GM12878 (cell line): ENCODE results near the gene VPS13C. TPM values are rescaled to one million over a fixed set of nuclear protein-coding genes. Genes with fewer than 3 reads are reported as not detected.

Experiments
- ATAC-seq: fragments of 200-7000 bp; cut with Tn5 transposase; 3 replicates; pipeline ENCODE4 v1.9.1; 2020; ENCODE audit warnings: mild to moderate bottlenecking, moderate library complexity
- BruUV-seq: library from RNA; stranded (reverse); fragments of 400-500 nt; replicated peaks from 2 replicates; lab custom pipeline; 2021; lab: Mats Ljungman, UMichigan
- CTCF ChIA-PET: fragments of 300-600 bp; sonication (Branson Sonifier 250); formaldehyde crosslinking; extraction: SDS; loops from one replicate; lab custom pipeline; 2021; ENCODE audit warnings: inconsistent platforms; lab: Yijun Ruan, JAX
- POLR2A ChIA-PET: fragments of 350-600 bp; formaldehyde crosslinking; extraction: SDS; loops from one replicate; lab custom pipeline; 2021; ENCODE audit warnings: inconsistent platforms; lab: Charles Lee
- RAD21 ChIA-PET: fragments of 300-600 bp; sonication (Branson Sonifier 250); formaldehyde crosslinking; loops from one replicate; lab custom pipeline; 2023; ENCODE audit warnings: antibody characterized with exemption; ENCODE audit not compliant: unreplicated experiment; lab: Charles Lee
- SMC1A ChIA-PET: fragments of 300-600 bp; sonication (Branson Sonifier 250); formaldehyde crosslinking; loops from one replicate; lab custom pipeline; 2023; ENCODE audit not compliant: unreplicated experiment, uncharacterized antibody; lab: Charles Lee
- DNase-seq: peaks from one replicate; pipeline ENCODE4 v3.0.0-alpha.2; 2011; ENCODE audit warnings: low read depth, low spot score
- FAIRE-seq: peaks from 3 replicates; lab custom pipeline; 2011; peaks lifted over from hg19 to GRCh38; lab: Jason Lieb, UNC
- H2AFZ ChIP-seq: 2 replicates; pipeline ENCODE4 v1.6.0; 2011; ENCODE audit warnings: low read depth, low read length, control low read depth; ENCODE audit not compliant: control insufficient read depth
- H3K27ac ChIP-seq: 2 replicates; pipeline ENCODE4 v1.5.1; 2011; ENCODE audit warnings: control low read depth; ENCODE audit not compliant: control insufficient read depth, insufficient read depth
- H3K27me3 ChIP-seq, 2 experiments: replicated peaks in 1 of 2; 2 replicates each; pipeline versions ENCODE4 v1.6.0 to v1.6.1; 2011; ENCODE audit warnings: low read length in 1 of 2; ENCODE audit not compliant: control insufficient read depth in 2 of 2, insufficient read depth in 2 of 2
- H3K36me3 ChIP-seq, 2 experiments: 2 replicates each; pipeline ENCODE4 v1.5.1; 2011; ENCODE audit warnings: low read length in 1 of 2; ENCODE audit not compliant: control insufficient read depth in 2 of 2, insufficient read depth in 2 of 2
- H3K4me1 ChIP-seq: 2 replicates; pipeline ENCODE4 v1.6.1; 2011; ENCODE audit warnings: mild to moderate bottlenecking, low read length, moderate library complexity, mixed read lengths; ENCODE audit not compliant: control insufficient read depth, insufficient read depth
- H3K4me2 ChIP-seq: 2 replicates; pipeline ENCODE4 v1.6.0; 2011; ENCODE audit warnings: control low read depth; ENCODE audit not compliant: control insufficient read depth, insufficient read depth
- H3K4me3 ChIP-seq: fragments of 200-600 bp; sonication (generic); 2 replicates; pipeline ENCODE4 v1.5.1; 2016
- H3K79me2 ChIP-seq: 2 replicates; pipeline ENCODE4 v1.6.0; 2011; ENCODE audit warnings: low read length; ENCODE audit not compliant: control insufficient read depth, insufficient read depth
- H3K9ac ChIP-seq: 2 replicates; pipeline ENCODE4 v1.8.0; 2011; ENCODE audit warnings: low read length, control low read depth, mixed read lengths; ENCODE audit not compliant: control insufficient read depth, insufficient read depth
- H3K9me3 ChIP-seq: replicated peaks from 3 replicates; pipeline ENCODE4 v1.5.1; 2011; ENCODE audit warnings: mild to moderate bottlenecking, low read length; ENCODE audit not compliant: control insufficient read depth, insufficient read depth
- H4K20me1 ChIP-seq: 2 replicates; pipeline ENCODE4 v1.6.0; 2011; ENCODE audit not compliant: control insufficient read depth, insufficient read depth
- ATF7 ChIP-seq: fragments of 450-650 bp; IDR thresholded peaks from 2 replicates; pipeline ENCODE4 v1.6.1; 2016; ENCODE audit warnings: low read depth, mild to moderate bottlenecking
- IRF4 ChIP-seq: IDR thresholded peaks from 2 replicates; pipeline ENCODE4 v1.6.1; 2011; ENCODE audit warnings: low read depth, low read length
- YY1 ChIP-seq: IDR thresholded peaks from 2 replicates; pipeline ENCODE4 v1.6.1; 2011; ENCODE audit warnings: low read depth, mild to moderate bottlenecking, low read length
- ZNF274 ChIP-seq: IDR thresholded peaks from one replicate; pipeline ENCODE4 v1.8.0; 2011; ENCODE audit not compliant: insufficient read length, insufficient read depth
- WGBS: methylation state at CpG from one replicate; pipeline ENCODE4 v1.1.6; 2016; ENCODE audit warnings: low lambda C conversion rate; ENCODE audit not compliant: insufficient replicate concordance, insufficient coverage; ENCODE audit errors: missing lambda C conversion rate; 5-methylcytosine and 5-hydroxymethylcytosine counted together
- in situ Hi-C: fragments of 300-500 bp; cut with MboI; formaldehyde crosslinking; loops from 9 replicates; pipeline ENCODE4 v1.14.3; 2018; ENCODE audit warnings: mixed read lengths
- intact Hi-C: fragments of 100-400 bp; cut with micrococcal nuclease; formaldehyde crosslinking; loops from one replicate; pipeline ENCODE4 v1.14.2; 2022; ENCODE audit not compliant: unreplicated experiment
- polyA plus RNA-seq, 11 experiments: library from polyadenylated mRNA; depleted of rRNA in 4 of 11; unstranded in 6 of 11; stranded (reverse) in 5 of 11; fragments of >200 nt; fragmentation: Nextera tagmentation in 4 of 11; fragmentation: Illumina TruSeq in 1 of 11; extraction: Ambion mirVana in 4 of 11; extraction: Trizol in 1 of 11; gene quantifications; 1 replicate in 1 of 11; 2 replicates in 10 of 11; pipeline versions ENCODE4 v1.2.1 to v1.2.3, GENCODE V29; 2011 to 2016; ENCODE audit warnings: inconsistent platforms in 2 of 11, missing spikeins in 2 of 11, low read depth in 1 of 11
- total RNA-seq, 4 experiments: library from RNA; depleted of rRNA in 3 of 4; stranded (reverse); fragments of >200 nt in 3 of 4; fragmentation: Illumina TruSeq in 1 of 4; extraction: Trizol in 1 of 4; gene quantifications; 2 replicates each; pipeline versions ENCODE4 v1.2.1 to v1.2.3, GENCODE V29; 2013 to 2021
- TF ChIP-seq, protein P1 (sequence below): fragments of 450-650 bp; IDR thresholded peaks from 2 replicates; pipeline ENCODE4 v1.6.1; 2017; ENCODE audit warnings: antibody characterized with exemption, mild to moderate bottlenecking, moderate library complexity
- TF ChIP-seq, protein P2 (sequence below): fragments of 450-650 bp; IDR thresholded peaks from 2 replicates; pipeline ENCODE4 v1.6.1; 2017; ENCODE audit warnings: mild to moderate bottlenecking

VPS13C gene
- total and polyA plus RNA-seq, 10 of the 15 experiments (the other 5 are each of a cell fraction or from before 2014, with no cell fraction given) = 9.3 to 53.1 (median 31.8) TPM

DNA sequence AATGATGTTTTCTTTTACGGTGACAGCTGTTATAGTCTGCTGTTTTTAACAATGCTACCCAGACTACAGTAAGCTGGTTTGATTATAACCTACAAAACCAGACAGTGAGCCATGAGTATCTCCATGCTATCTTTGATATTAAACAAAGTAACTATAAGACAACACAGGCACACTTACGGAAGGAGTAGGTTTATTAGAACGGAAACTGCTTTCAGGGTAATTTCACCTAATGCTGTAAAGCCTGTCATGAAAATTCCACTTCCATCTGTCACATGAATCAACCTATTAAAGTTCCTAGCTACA is 33.0 kb downstream of the VPS13C start:
- DNase-seq (no peak), FAIRE-seq (no peak), ATAC-seq (peak; percentile 64; the same call in 2 of the 3 replicates)
- H3K9ac ChIP-seq = no peak overlapping the region
- no TSS peak for BruUV-seq
- peak overlapping the region; percentile 54; the same call in 1 of the 2 replicates for H3K27ac ChIP-seq
- peaks cover 21% of the 10 kb centered on the region; the same call in 1 of the 2 replicates for H3K4me1 ChIP-seq
- H2AFZ ChIP-seq = no peak overlapping the region
- in situ Hi-C loops = no loop called here
- peak overlapping the region; percentile 45; the same call in 1 of the 2 replicates for H3K4me2 ChIP-seq
- H3K27me3 ChIP-seq = no peaks in the 10 kb centered on the region
- no peaks in the 10 kb centered on the region for H3K9me3 ChIP-seq
- no peak for TF ChIP-seq ZNF274
- TF ChIP-seq, protein P1, sequence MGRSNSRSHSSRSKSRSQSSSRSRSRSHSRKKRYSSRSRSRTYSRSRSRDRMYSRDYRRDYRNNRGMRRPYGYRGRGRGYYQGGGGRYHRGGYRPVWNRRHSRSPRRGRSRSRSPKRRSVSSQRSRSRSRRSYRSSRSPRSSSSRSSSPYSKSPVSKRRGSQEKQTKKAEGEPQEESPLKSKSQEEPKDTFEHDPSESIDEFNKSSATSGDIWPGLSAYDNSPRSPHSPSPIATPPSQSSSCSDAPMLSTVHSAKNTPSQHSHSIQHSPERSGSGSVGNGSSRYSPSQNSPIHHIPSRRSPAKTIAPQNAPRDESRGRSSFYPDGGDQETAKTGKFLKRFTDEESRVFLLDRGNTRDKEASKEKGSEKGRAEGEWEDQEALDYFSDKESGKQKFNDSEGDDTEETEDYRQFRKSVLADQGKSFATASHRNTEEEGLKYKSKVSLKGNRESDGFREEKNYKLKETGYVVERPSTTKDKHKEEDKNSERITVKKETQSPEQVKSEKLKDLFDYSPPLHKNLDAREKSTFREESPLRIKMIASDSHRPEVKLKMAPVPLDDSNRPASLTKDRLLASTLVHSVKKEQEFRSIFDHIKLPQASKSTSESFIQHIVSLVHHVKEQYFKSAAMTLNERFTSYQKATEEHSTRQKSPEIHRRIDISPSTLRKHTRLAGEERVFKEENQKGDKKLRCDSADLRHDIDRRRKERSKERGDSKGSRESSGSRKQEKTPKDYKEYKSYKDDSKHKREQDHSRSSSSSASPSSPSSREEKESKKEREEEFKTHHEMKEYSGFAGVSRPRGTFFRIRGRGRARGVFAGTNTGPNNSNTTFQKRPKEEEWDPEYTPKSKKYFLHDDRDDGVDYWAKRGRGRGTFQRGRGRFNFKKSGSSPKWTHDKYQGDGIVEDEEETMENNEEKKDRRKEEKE = peak; percentile 31; the same call in 1 of the 2 replicates
- TF ChIP-seq IRF4 = no peak
- TF ChIP-seq, protein P2, sequence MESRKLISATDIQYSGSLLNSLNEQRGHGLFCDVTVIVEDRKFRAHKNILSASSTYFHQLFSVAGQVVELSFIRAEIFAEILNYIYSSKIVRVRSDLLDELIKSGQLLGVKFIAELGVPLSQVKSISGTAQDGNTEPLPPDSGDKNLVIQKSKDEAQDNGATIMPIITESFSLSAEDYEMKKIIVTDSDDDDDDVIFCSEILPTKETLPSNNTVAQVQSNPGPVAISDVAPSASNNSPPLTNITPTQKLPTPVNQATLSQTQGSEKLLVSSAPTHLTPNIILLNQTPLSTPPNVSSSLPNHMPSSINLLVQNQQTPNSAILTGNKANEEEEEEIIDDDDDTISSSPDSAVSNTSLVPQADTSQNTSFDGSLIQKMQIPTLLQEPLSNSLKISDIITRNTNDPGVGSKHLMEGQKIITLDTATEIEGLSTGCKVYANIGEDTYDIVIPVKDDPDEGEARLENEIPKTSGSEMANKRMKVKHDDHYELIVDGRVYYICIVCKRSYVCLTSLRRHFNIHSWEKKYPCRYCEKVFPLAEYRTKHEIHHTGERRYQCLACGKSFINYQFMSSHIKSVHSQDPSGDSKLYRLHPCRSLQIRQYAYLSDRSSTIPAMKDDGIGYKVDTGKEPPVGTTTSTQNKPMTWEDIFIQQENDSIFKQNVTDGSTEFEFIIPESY = no peak
- 0 out of 2 replicates have a peak, but pooled peaks have one; percentile 5 for TF ChIP-seq ATF7
- TF ChIP-seq YY1 = no peak
- TF ChIP-seq, all 136 proteins: peak for 2
- 33% methylated on average over 3 of the region's 3 CpGs for WGBS
- ChIA-PET SMC1A (interaction anchor here (0.7 to 3.4 kb wide), 9 partner anchors 12 to 54 kb away, joined by 3 to 20 read pairs (median 5); partner anchors contain the start of gene VPS13C), CTCF (interaction anchor here (0.7 to 2.0 kb wide), 7 partner anchors 8 to 52 kb away, joined by 3 to 13 read pairs (median 3); partner anchors contain the start of gene VPS13C), RAD21 (interaction anchor here (1.5 to 3.3 kb wide), 2 partner anchors 9 to 33 kb away, joined by 3 to 14 read pairs; partner anchors contain the start of gene VPS13C), POLR2A (interaction anchor here (0.6 to 1.3 kb wide), 2 partner anchors 31 to 39 kb away, joined by 4 read pairs; partner anchors contain the start of gene C2CD4A)
- Histone ChIP-seq H3K79me2 (no peaks in the 10 kb centered on the region; the same call in 1 of the 2 replicates), H4K20me1 (no peaks in the 10 kb centered on the region), H3K36me3 (peaks cover 0 to 6% of the 10 kb centered on the region in 2 experiments; a peak in 1 of 4 replicates), H3K4me3 (no peak overlapping the region)
- intact Hi-C loops = no loop called here
